Endothelial cell of umbilical vein (primary cell): ENCODE measurements around the gene FAM186B. TPM values are rescaled to one million over a fixed set of nuclear protein-coding genes. Genes with fewer than 3 reads are reported as not detected.

Experiments
- BruUV-seq: library from RNA; stranded (reverse); fragments of 400-500 nt; replicated peaks from 2 replicates; lab custom pipeline; 2021; lab: Mats Ljungman, UMichigan
- CTCF ChIA-PET: fragments of 300-600, 350-600 bp; sonication (Branson Sonifier 250); formaldehyde crosslinking; loops from one replicate; lab custom pipeline; 2021; ENCODE audit warnings: antibody characterized with exemption, inconsistent platforms; lab: Charles Lee
- POLR2A ChIA-PET: fragments of 300-600, 350-600 bp; sonication (Branson Sonifier 250); formaldehyde crosslinking; loops from one replicate; lab custom pipeline; 2021; ENCODE audit warnings: antibody characterized with exemption, inconsistent platforms; lab: Charles Lee
- DNase-seq: peaks from one replicate; pipeline ENCODE4 v3.0.0-alpha.2; 2011; ENCODE audit warnings: low read depth, low spot score
- FAIRE-seq: peaks from 2 replicates; lab custom pipeline; 2011; peaks lifted over from hg19 to GRCh38; lab: Jason Lieb, UNC
- H2AFZ ChIP-seq: 2 replicates; pipeline ENCODE4 v1.6.0; 2012; ENCODE audit warnings: low read depth, low read length, control low read depth, inconsistent platforms
- H3K27ac ChIP-seq: 2 replicates; pipeline ENCODE4 v1.5.1; 2011; ENCODE audit warnings: low read depth, mild to moderate bottlenecking, control low read depth, low read length, moderate library complexity; ENCODE audit not compliant: insufficient read depth
- H3K27me3 ChIP-seq, 2 experiments: 2 replicates each; pipeline versions ENCODE4 v1.6.0 to v1.6.1; 2011; ENCODE audit warnings: low read length in 2 of 2, mixed read lengths in 1 of 2; ENCODE audit not compliant: control insufficient read depth in 2 of 2, insufficient read depth in 2 of 2
- H3K36me3 ChIP-seq, 2 experiments: 2 replicates in 1 of 2; 3 replicates in 1 of 2; pipeline ENCODE4 v1.5.1; 2011; ENCODE audit warnings: low read length in 2 of 2, mild to moderate bottlenecking in 1 of 2, moderate library complexity in 1 of 2; ENCODE audit not compliant: control insufficient read depth in 2 of 2, insufficient read depth in 2 of 2; ENCODE audit errors: extremely low read depth in 1 of 2
- H3K4me1 ChIP-seq: 3 replicates; pipeline ENCODE4 v1.5.1; 2011; ENCODE audit warnings: mild to moderate bottlenecking, low read length; ENCODE audit not compliant: control insufficient read depth, insufficient read depth; ENCODE audit errors: extremely low read depth
- H3K4me2 ChIP-seq: 2 replicates; pipeline ENCODE4 v1.6.1; 2011; ENCODE audit warnings: low read length, control low read depth, mixed read lengths; ENCODE audit not compliant: insufficient read depth
- H3K4me3 ChIP-seq, 3 experiments: fragments of 200-600 bp in 1 of 3; sonication (generic), shearing (Covaris generic) in 1 of 3; replicated peaks in 1 of 3; 2 replicates each; pipeline ENCODE4 v1.5.1; 2011 to 2016; ENCODE audit warnings: control low read depth in 3 of 3, low read length in 3 of 3, mild to moderate bottlenecking in 2 of 3, inconsistent platforms in 1 of 3, low read depth in 1 of 3, moderate library complexity in 1 of 3; ENCODE audit not compliant: insufficient read depth in 1 of 3
- H3K79me2 ChIP-seq: 2 replicates; pipeline ENCODE4 v1.6.0; 2012; ENCODE audit warnings: low read length, inconsistent platforms; ENCODE audit not compliant: control insufficient read depth, insufficient read depth
- H3K9ac ChIP-seq: replicated peaks from 2 replicates; pipeline ENCODE3; 2011; ENCODE audit warnings: low read length, control low read depth; ENCODE audit not compliant: insufficient read depth; ENCODE audit errors: extremely low read depth
- H3K9me1 ChIP-seq: replicated peaks from 3 replicates; pipeline ENCODE4 v1.6.0; 2011; ENCODE audit warnings: mild to moderate bottlenecking, low read length; ENCODE audit not compliant: control insufficient read depth, insufficient read depth; ENCODE audit errors: extremely low read depth
- H3K9me3 ChIP-seq: replicated peaks from 2 replicates; pipeline ENCODE4 v1.5.1; 2012; ENCODE audit warnings: low read length, inconsistent platforms; ENCODE audit not compliant: control insufficient read depth, insufficient read depth
- H4K20me1 ChIP-seq: replicated peaks from 2 replicates; pipeline ENCODE3; 2011; ENCODE audit warnings: mild to moderate bottlenecking, low read length; ENCODE audit not compliant: control insufficient read depth, insufficient read depth; ENCODE audit errors: extremely low read depth
- EZH2 ChIP-seq: IDR thresholded peaks from 2 replicates; pipeline ENCODE4 v1.6.1; 2012; ENCODE audit warnings: borderline replicate concordance, low read depth, mild to moderate bottlenecking, moderate library complexity, low read length, inconsistent platforms; ENCODE audit not compliant: severe bottlenecking
- FOS ChIP-seq: IDR thresholded peaks from 2 replicates; pipeline ENCODE4 v1.6.1; 2011; ENCODE audit warnings: mild to moderate bottlenecking, low read length, moderate library complexity, borderline replicate concordance; ENCODE audit not compliant: insufficient read depth
- GATA2 ChIP-seq: IDR thresholded peaks from 2 replicates; pipeline ENCODE4 v1.7.0; 2011; ENCODE audit warnings: low read depth, mild to moderate bottlenecking, moderate library complexity, mixed read lengths, low read length; ENCODE audit not compliant: insufficient read length, insufficient read depth
- JUN ChIP-seq: IDR thresholded peaks from 2 replicates; pipeline ENCODE4 v1.6.1; 2011; ENCODE audit warnings: borderline replicate concordance, low read depth; ENCODE audit not compliant: insufficient read length, insufficient read depth
- MYC ChIP-seq: IDR thresholded peaks from one replicate; pipeline ENCODE4 v1.6.1; 2011; ENCODE audit warnings: mild to moderate bottlenecking, low read depth, low read length
- POLR2A ChIP-seq: IDR thresholded peaks from 2 replicates; pipeline ENCODE4 v1.6.1; 2012; ENCODE audit warnings: low read depth, mild to moderate bottlenecking, control low read depth, low read length
- POLR2AphosphoS5 ChIP-seq: IDR thresholded peaks from 2 replicates; pipeline ENCODE4 v1.6.1; 2012; ENCODE audit warnings: low read depth, mild to moderate bottlenecking, control low read depth, low read length, moderate library complexity; ENCODE audit not compliant: insufficient read depth
- dilution Hi-C: fragments of 300-500 bp; cut with MboI; formaldehyde crosslinking; loops from one replicate; pipeline ENCODE4 v1.15.0; 2019; ENCODE audit warnings: low sequenced_read_pairs; ENCODE audit not compliant: extremely low pct_ligation_motif_present
- intact Hi-C: fragments of 100-400 bp; cut with micrococcal nuclease; formaldehyde crosslinking; loops from one replicate; pipeline ENCODE4 v1.10.0; 2022
- polyA plus RNA-seq, 4 experiments: library from polyadenylated mRNA; depleted of rRNA in 3 of 4; stranded (reverse) in 3 of 4; unstranded in 1 of 4; fragments of >200 nt; gene quantifications; 2 replicates each; pipeline versions ENCODE4 v1.2.1 to v1.2.3, GENCODE V29; 2011 to 2012; ENCODE audit warnings: missing spikeins in 1 of 4
- total RNA-seq: library from RNA; stranded (reverse); gene quantifications from 2 replicates; pipeline ENCODE4 v1.2.3, GENCODE V29; 2021
- TF ChIP-seq, protein P1 (sequence below): IDR thresholded peaks from 2 replicates; pipeline ENCODE4 v1.6.1; 2011; ENCODE audit not compliant: insufficient read depth, insufficient read length
- TF ChIP-seq, protein P2 (sequence below), 2 donors: IDR thresholded peaks; 1 replicate in 1 of 2; 2 replicates in 1 of 2; pipeline ENCODE4 v1.5.1; 2011; ENCODE audit warnings: low read length in 2 of 2, mild to moderate bottlenecking in 2 of 2, moderate library complexity in 2 of 2, control low read depth in 1 of 2, inconsistent platforms in 1 of 2, low read depth in 1 of 2; ENCODE audit not compliant: insufficient read depth in 1 of 2; ENCODE audit errors: extremely low read depth in 1 of 2

FAM186B gene
- total and polyA plus RNA-seq, 2 donors (not counting 3 experiments of a cell fraction or from before 2014, with no cell fraction given) = 0.10 to 0.33 TPM

DNA sequence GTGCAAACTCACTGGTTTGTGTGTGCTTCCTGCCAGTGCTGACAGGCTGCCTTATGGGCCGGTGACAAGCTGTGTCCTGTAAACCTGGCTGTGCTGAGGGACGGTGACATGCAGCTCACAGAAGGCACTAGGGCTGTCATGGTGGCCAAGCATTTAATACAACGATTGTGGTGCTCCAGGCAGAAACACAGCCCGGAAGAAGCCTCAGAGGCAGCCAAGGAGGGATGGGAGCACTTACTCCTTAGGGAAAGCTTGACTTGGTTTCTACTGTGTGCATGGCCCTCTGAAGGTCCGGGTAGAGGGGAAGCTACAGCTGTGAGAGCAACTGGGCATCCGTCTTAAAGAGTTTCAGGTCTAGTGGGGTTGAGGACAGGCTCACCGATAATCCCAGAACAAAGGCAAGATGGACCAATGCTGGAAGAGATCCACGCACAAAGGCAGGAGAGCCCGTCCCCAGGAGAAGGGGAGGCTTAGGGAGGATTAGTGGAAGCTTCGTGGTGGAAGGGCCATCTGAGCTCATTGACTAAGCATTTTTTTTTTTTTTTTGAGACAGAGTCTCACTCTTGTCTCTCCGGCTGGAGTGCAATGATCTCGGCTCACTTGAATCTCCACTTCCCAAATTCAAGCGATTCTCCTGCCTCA, 26.8 kb downstream of the FAM186B start:
- Histone ChIP-seq H3K9ac (no peak overlapping the region), H3K27me3 (no peaks in the 10 kb centered on the region), H3K4me3 (no peak overlapping the region), H3K36me3 (no peaks in the 10 kb centered on the region), H3K9me3 (no peaks in the 10 kb centered on the region), H3K27ac (no peak overlapping the region), H3K4me2 (no peak overlapping the region), H3K4me1 (no peaks in the 10 kb centered on the region), H4K20me1 (no peaks in the 10 kb centered on the region), H2AFZ (no peak overlapping the region), H3K9me1 (no peaks in the 10 kb centered on the region), H3K79me2 (no peaks in the 10 kb centered on the region)
- intact Hi-C loops (no loop called here), dilution Hi-C loops (no loop called here)
- DNase-seq (no peak), FAIRE-seq (no peak)
- BruUV-seq = no TSS peak
- POLR2A ChIA-PET = no interaction called here
- CTCF ChIA-PET = interaction anchor here (1.0 to 7.1 kb wide), 7 partner anchors 45 to 291 kb away, joined by 4 to 181 read pairs (median 7); partner anchors contain the start of genes DNAJC22 and PRPF40B
- TF ChIP-seq, protein P1, sequence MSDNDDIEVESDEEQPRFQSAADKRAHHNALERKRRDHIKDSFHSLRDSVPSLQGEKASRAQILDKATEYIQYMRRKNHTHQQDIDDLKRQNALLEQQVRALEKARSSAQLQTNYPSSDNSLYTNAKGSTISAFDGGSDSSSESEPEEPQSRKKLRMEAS = no peak
- no peak for TF ChIP-seq POLR2AphosphoS5
- TF ChIP-seq, protein P2, sequence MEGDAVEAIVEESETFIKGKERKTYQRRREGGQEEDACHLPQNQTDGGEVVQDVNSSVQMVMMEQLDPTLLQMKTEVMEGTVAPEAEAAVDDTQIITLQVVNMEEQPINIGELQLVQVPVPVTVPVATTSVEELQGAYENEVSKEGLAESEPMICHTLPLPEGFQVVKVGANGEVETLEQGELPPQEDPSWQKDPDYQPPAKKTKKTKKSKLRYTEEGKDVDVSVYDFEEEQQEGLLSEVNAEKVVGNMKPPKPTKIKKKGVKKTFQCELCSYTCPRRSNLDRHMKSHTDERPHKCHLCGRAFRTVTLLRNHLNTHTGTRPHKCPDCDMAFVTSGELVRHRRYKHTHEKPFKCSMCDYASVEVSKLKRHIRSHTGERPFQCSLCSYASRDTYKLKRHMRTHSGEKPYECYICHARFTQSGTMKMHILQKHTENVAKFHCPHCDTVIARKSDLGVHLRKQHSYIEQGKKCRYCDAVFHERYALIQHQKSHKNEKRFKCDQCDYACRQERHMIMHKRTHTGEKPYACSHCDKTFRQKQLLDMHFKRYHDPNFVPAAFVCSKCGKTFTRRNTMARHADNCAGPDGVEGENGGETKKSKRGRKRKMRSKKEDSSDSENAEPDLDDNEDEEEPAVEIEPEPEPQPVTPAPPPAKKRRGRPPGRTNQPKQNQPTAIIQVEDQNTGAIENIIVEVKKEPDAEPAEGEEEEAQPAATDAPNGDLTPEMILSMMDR (IDR thresholded peaks at IDR 0.05; ENCODE audit: extremely low read depth in 1 of 2, insufficient read depth in 1 of 2, low read depth in 1 of 2, low read length in 2 of 2) = no peak
- no peak for TF ChIP-seq MYC
- TF ChIP-seq FOS = no peak
- no peak for TF ChIP-seq POLR2A
- no peak for TF ChIP-seq JUN
- no peak for TF ChIP-seq EZH2
- TF ChIP-seq GATA2 = no peak
